Aorta (tissue), 5 donors: ENCODE measurements around the gene RFFL. TPM values are rescaled to one million over a fixed set of nuclear protein-coding genes. Genes with fewer than 3 reads are reported as not detected.

Experiments used
- ATAC-seq: fragments of 200-7000 bp; cut with Tn5 transposase; one replicate; pipeline ENCODE4 v1.9.1; 2022; ENCODE audit warnings: moderate library complexity; ENCODE audit not compliant: low FRiP score
- DNase-seq, 2 donors: peaks; one replicate each; pipeline ENCODE4 v3.0.0-alpha.2; 2020
- H3K27ac ChIP-seq, 2 donors: one replicate each; pipeline ENCODE4 v1.5.1; 2013; ENCODE audit warnings: low read length in 2 of 2, mild to moderate bottlenecking in 2 of 2, moderate library complexity in 2 of 2, control low read depth in 1 of 2, inconsistent platforms in 1 of 2, low read depth in 1 of 2
- H3K27me3 ChIP-seq, 2 donors: one replicate each; pipeline ENCODE4 v1.6.1; 2013; ENCODE audit warnings: control low read depth in 1 of 2, low read length in 1 of 2, mild to moderate bottlenecking in 1 of 2, moderate library complexity in 1 of 2; ENCODE audit not compliant: insufficient read depth in 2 of 2, control insufficient read depth in 1 of 2
- H3K36me3 ChIP-seq, 2 donors: one replicate each; pipeline ENCODE4 v1.6.1; 2013; ENCODE audit warnings: control low read depth in 1 of 2, low read length in 1 of 2, mild to moderate bottlenecking in 1 of 2; ENCODE audit not compliant: insufficient read depth in 2 of 2, control insufficient read depth in 1 of 2
- H3K4me1 ChIP-seq, 2 donors: one replicate each; pipeline ENCODE4 v1.6.1; 2013; ENCODE audit warnings: low read length in 2 of 2, control low read depth in 1 of 2, mild to moderate bottlenecking in 1 of 2, moderate library complexity in 1 of 2; ENCODE audit not compliant: insufficient read depth in 2 of 2, control insufficient read depth in 1 of 2
- H3K4me3 ChIP-seq, 2 donors: one replicate each; pipeline ENCODE4 v1.5.1; 2013; ENCODE audit warnings: low read length in 2 of 2, control low read depth in 1 of 2, mild to moderate bottlenecking in 1 of 2
- H3K9me3 ChIP-seq: one replicate; pipeline ENCODE4 v1.6.1; 2013; ENCODE audit warnings: mild to moderate bottlenecking, low read length; ENCODE audit not compliant: control insufficient read depth
- WGBS, 2 donors: extraction: QIAGEN DNeasy Blood & Tissue Kit; methylation state at CpG; one replicate each; pipeline ENCODE4 v1.1.7; 2013; 5-methylcytosine and 5-hydroxymethylcytosine counted together
- intact Hi-C, 2 donors: fragments of 100-400 bp; cut with DNase I; formaldehyde crosslinking; loops; one replicate each; pipeline versions ENCODE4 v1.14.2 to v1.15.0; 2022
- polyA plus RNA-seq, 2 donors: library from polyadenylated mRNA; stranded (reverse); fragments of 200-250 nt; gene quantifications; one replicate each; pipeline ENCODE4 v1.2.3, GENCODE V29; 2013
- total RNA-seq, 2 donors: library from RNA; stranded (reverse); fragmentation: NEBNext Ultra II Directional; extraction: Animal tissue kit (Norgen Biotek cat#: 25700); gene quantifications; one replicate each; pipeline ENCODE4 v1.2.1, GENCODE V29; 2021
- donor health status: healthy with polysubstance abuse.
- donor health status: Bipolar disorder and iron deficiency.
- donor health status: DM: no; HTN: no; CAD: no.
- donor health status: DM: no; HTN: no; CAD: no.
- donor health status: DM: yes; HTN: yes; CAD: no.

RFFL gene
- total and polyA plus RNA-seq, 4 donors, result 11.4 to 25.1 (median 22.2) TPM

DNA sequence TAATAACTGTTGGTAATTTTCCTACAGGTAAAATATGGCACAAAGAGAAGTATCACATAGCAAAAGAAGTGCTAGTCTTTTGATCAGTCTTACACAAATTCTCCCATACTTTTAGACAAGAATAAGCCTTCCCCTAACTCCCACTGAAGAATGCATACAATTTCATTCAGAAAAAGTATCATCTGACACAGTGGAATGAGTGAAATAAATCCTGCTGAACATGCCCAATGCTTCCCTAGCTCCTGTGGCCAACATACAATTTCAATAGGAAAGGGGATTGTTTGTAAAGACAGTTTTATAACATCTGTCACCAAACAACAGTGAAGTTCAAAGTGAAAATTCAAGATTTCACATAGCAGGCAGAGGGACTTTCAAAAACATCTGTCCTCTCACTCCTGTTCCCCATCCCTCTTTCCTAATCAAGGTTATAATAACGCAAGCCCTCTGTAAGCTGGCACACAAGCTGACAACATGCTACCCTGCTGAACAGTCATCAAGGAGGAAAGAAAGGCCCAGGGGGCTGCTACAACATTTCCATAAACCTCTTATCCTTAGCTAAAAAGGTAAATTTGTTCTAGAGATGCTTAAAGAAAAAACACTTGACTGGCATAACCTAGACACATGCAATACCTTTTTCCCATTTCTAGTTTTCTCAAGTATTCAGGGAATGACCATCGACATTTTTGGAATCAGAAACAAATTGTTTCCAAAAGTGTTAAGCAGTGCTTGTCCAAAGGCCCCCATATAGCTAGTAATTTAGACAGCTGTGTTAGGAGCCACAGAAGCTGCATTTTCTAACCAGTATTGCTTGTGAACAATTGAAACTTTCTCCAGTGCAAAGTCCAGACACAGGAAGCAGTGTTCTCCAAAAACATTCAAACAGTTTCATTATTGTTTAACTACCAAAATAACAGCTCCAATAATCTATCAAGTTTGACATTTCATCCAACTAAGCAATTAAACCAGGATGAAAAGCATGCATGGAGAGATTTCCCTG, 11.5 kb upstream of the RFFL start:
- Histone ChIP-seq H3K27me3 (no peaks in the 10 kb centered on the region), H3K4me3 (no peak overlapping the region), H3K4me1 (no peaks in the 10 kb centered on the region), H3K27ac (no peak overlapping the region), H3K9me3 (no peaks in the 10 kb centered on the region), H3K36me3 (no peaks in the 10 kb centered on the region)
- intact Hi-C loops, result no loop called here
- WGBS, 2 donors, result 62 to 68% methylated on average over 2 of the region's 2 CpGs
- DNase-seq (no peak), ATAC-seq (no peak)

DNA sequence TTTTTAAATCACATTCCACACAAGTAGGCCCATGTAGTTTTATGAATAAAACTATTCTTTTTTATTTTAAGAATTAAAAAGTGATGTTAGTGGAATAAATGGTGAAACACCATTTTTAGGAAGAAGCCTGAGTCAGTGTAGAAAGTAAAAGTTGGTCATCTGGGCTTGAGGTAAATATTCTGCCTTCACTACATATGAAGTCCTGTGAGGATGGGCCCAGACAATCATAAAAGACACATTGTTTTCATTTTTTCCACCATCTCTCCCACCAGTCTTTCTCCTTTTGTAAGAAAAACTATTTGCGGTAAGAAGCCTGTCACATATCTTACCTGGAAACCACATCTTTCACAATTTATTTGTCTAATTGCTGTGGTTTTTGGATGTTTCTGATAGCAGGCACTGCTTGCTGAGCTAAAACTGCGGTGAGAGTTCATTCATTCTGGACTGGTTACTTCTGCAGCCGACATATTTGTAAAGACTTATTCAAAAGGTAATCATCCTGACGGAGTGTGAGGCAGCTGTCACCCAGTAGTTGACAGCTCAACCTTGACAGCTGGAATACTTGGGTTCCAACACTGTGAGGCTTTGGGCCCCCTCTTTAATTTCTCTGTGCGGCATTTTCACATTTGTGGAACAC, 10.6 kb upstream of the RFFL start:
- WGBS, 2 donors, result 90% methylated on average over 5 of the region's 5 CpGs
- Histone ChIP-seq H3K9me3 (no peaks in the 10 kb centered on the region), H3K4me3 (no peak overlapping the region), H3K27me3 (no peaks in the 10 kb centered on the region), H3K27ac (no peak overlapping the region), H3K36me3 (no peaks in the 10 kb centered on the region), H3K4me1 (no peaks in the 10 kb centered on the region)
- DNase-seq (no peak), ATAC-seq (no peak)
- intact Hi-C loops, result no loop called here

DNA sequence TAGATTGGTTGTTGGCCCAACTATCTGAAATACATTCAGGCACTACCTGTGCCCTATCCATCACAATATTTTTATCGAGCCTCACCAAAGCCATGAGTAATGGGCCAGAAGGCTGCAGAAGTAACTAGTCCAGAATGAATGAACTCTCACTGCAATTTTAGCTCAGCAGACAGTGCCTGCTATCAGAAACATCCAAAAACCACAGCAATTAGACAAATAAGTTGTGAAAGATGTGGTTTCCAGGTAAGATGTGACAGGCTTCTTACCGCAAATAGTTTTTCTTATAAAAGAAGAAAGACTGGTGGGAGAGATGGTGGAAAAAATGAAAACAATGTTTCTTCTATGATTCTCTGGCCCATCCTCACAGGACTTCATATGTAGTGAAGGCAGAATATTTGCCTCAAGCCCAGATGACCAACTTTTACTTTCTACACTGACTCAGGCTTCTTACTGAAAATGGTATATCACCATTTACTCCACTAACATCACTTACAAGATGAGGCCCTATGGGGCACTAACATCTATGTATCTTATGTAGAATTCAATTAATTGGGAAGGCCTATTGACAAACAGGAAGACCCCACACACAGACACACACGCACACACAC, 9.8 kb upstream of the RFFL start:
- ATAC-seq (no peak), DNase-seq (no peak)
- WGBS, 2 donors, result 93% methylated on average over 3 of the region's 3 CpGs
- no peaks in the 10 kb centered on the region for H3K36me3 ChIP-seq
- H3K27me3 ChIP-seq, result no peaks in the 10 kb centered on the region
- intact Hi-C loops, result no loop called here
- no peaks in the 10 kb centered on the region for H3K9me3 ChIP-seq
- H3K4me1 ChIP-seq, result no peaks in the 10 kb centered on the region
- no peak overlapping the region for H3K27ac ChIP-seq
- H3K4me3 ChIP-seq, result no peak overlapping the region

DNA sequence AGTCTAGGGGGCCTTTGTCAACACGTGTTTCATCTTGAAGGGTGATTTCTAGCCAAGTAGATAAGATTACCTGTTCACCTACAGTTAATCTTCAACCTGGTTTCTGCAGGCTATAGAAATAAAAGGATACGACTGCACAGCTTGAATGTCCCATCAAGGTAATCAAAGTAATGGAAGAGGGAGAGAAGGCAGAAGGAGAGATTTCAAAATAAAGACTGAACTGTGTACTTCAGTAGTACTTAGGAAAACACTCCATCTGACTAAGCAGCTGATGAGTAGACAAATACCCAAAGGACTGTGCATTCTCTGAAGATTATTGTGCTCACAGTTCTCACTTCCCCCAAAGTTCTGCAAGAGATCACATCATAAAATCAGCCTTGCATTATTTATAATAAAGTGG, 5.8 kb upstream of the RFFL start:
- DNase-seq (no peak), ATAC-seq (no peak)
- intact Hi-C loops, result no loop called here
- 80 to 87% methylated on average over 2 of the region's 2 CpGs for WGBS, 2 donors
- no peak overlapping the region for H3K27ac ChIP-seq
- H3K4me3 ChIP-seq, result no peak overlapping the region
- no peaks in the 10 kb centered on the region for H3K4me1 ChIP-seq
- H3K27me3 ChIP-seq, result no peaks in the 10 kb centered on the region
- H3K9me3 ChIP-seq, result no peaks in the 10 kb centered on the region
- H3K36me3 ChIP-seq, result no peaks in the 10 kb centered on the region

DNA sequence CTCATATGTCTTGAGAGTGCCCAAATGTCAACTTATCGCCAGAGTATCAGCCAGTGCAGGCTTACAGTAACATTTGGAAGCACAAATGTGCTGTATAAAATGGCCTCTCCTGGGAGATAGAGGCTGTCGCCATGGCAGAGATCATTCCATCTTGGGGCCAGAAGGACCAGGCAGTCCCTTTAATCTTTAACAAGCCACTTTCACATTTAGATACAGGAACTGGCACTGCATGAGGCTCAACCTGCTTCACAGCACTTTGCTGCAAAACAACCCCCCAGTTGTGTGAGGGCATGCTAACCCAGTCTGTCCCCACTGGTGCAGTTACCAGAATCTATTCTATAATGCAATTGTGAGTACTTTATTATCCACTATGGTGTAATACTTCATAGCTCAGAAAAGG, 4.7 kb upstream of the RFFL start:
- DNase-seq (no peak), ATAC-seq (no peak)
- Histone ChIP-seq H3K9me3 (no peaks in the 10 kb centered on the region), H3K4me3 (no peak overlapping the region), H3K4me1 (no peaks in the 10 kb centered on the region), H3K27me3 (no peaks in the 10 kb centered on the region), H3K36me3 (no peaks in the 10 kb centered on the region), H3K27ac (no peak overlapping the region)
- intact Hi-C loops, result no loop called here
- 90 to 95% methylated on average over 2 of the region's 2 CpGs for WGBS, 2 donors

DNA sequence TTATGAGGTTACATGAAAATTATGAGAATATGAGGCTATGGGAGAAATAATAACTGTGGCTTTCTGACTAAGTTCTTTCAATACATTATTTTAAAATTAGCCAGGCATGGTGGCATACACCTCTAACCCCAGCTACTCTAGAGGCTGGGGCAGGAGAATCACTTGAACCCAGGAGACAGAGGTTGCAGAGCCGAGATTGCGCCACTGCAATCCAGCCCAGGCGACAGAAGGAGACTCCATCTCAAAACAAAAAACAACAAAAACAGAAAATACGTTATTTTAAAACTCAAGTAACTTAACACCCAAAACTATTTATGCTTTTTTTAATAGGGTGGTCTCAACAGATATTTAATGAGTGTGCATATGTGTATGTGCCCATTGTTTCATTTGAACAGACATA, 2.4 kb upstream of the RFFL start:
- H3K4me3 ChIP-seq, result no peak overlapping the region
- ATAC-seq (no peak), DNase-seq (no peak)
- intact Hi-C loops, result no loop called here
- no peaks in the 10 kb centered on the region for H3K4me1 ChIP-seq
- H3K27me3 ChIP-seq, result no peaks in the 10 kb centered on the region
- no peak overlapping the region for H3K27ac ChIP-seq
- H3K36me3 ChIP-seq, result no peaks in the 10 kb centered on the region
- WGBS, 2 donors, result 94% methylated on average over 4 of the region's 4 CpGs
- no peaks in the 10 kb centered on the region for H3K9me3 ChIP-seq

DNA sequence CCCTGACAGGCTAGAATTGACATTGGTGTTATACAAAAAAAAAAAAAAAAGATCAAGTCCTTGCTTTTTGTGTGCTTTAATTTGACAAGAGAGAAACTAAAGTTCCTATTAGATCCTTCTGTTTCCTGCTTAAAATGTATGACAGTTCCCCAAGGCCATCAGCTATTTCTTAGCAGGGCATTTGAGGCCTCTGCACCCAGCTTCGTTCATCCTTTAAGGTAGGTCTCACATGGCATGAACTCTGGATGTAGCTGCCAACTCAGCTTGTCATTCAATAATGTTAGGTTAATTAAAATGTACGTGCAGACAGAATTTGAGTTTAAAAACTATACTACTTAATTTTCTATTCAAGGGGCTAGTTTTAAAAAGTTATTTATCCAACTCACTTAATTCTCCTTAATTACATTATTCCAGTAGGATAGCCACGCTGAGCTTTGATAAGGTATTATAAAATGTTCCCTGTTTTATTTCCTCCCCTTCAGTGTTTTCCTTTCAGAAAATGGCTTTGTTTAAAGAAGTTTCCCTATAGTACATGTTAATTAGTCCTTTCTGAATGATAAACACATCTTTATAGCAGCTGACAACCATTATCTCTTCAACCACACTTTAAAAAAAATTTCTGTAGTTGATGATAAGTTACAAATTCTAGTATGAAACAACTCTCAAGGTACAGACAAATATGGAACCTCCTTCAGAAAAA, 1.2 kb upstream of the RFFL start:
- intact Hi-C loops, result loop anchor here in 1 of 2 donors (5.0 kb wide), 1 partner anchor 42 kb away; no protein-coding TSS in a partner anchor
- Histone ChIP-seq H3K9me3 (no peaks in the 10 kb centered on the region), H3K4me3 (no peak overlapping the region), H3K27ac (peak overlapping the region in 1 of 2 donors; percentile 9), H3K4me1 (no peaks in the 10 kb centered on the region), H3K36me3 (no peaks in the 10 kb centered on the region), H3K27me3 (no peaks in the 10 kb centered on the region)
- ATAC-seq (no peak), DNase-seq (no peak)
- 88 to 93% methylated on average over 3 of the region's 3 CpGs for WGBS, 2 donors

DNA sequence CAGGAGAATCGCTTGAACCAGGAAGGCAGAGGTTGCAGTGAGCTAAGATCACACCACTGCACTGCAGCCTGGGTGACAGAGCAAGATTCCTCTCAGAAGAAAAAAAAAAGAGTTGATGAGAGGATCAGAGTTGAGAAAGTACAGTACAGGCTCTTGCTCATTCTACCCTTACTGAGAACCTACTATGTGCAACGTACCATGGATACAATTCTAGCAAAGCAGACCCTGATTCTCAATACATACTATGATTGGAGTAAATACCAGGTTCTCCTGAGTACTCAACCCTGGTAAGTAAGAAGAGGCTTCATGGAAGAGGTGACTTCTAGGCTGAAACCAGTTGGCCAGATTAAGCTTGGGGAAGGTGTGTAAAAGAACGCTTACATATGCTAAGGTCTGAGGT, 1.2 kb downstream of the RFFL start:
- no peaks in the 10 kb centered on the region for H3K4me1 ChIP-seq
- intact Hi-C loops, result loop anchor here in 1 of 2 donors (5.0 kb wide), 1 partner anchor 40 kb away; no protein-coding TSS in a partner anchor
- no peaks in the 10 kb centered on the region for H3K27me3 ChIP-seq
- DNase-seq (no peak), ATAC-seq (no peak)
- H3K27ac ChIP-seq, result no peak overlapping the region
- H3K9me3 ChIP-seq, result no peaks in the 10 kb centered on the region
- 92 to 96% methylated on average over 3 of the region's 3 CpGs for WGBS, 2 donors
- H3K4me3 ChIP-seq, result no peak overlapping the region
- H3K36me3 ChIP-seq, result no peaks in the 10 kb centered on the region
